HepG2 (cell line): ENCODE results near the gene ASB16. TPM values are rescaled to one million over a fixed set of nuclear protein-coding genes. Genes with fewer than 3 reads are reported as not detected.

Experiments
- ATF1 ChIP-seq: IDR thresholded peaks from 2 replicates; pipeline ENCODE4 v1.6.1; 2016; ENCODE audit warnings: mild to moderate bottlenecking, control low read depth
- ATF2 ChIP-seq: sonication (generic); formaldehyde crosslinking; IDR thresholded peaks from 2 replicates; pipeline ENCODE4 v1.4.0; 2020; ENCODE audit warnings: missing genetic modification reagents
- BRD4 ChIP-seq: sonication (generic); formaldehyde crosslinking; IDR thresholded peaks from 2 replicates; pipeline ENCODE4 v1.4.0; 2020; ENCODE audit warnings: missing genetic modification reagents
- EP300 ChIP-seq, 3 experiments: sonication (generic) in 1 of 3; formaldehyde crosslinking in 1 of 3; IDR thresholded peaks; 2 replicates each; pipeline versions ENCODE4 v1.5.1 to v1.6.1; 2011 to 2020; ENCODE audit warnings: low read depth in 2 of 3, low read length in 2 of 3, borderline replicate concordance in 1 of 3, improper control_type of control experiment in 1 of 3, mild to moderate bottlenecking in 1 of 3, missing genetic modification reagents in 1 of 3, moderate library complexity in 1 of 3
- ERF ChIP-seq: IDR thresholded peaks from 2 replicates; pipeline ENCODE4 v1.6.1; 2018; ENCODE audit warnings: missing biosample characterization, missing genetic modification reagents
- GLI4 ChIP-seq: sonication (generic); formaldehyde crosslinking; IDR thresholded peaks from 2 replicates; pipeline ENCODE4 v1.5.1; 2020; ENCODE audit warnings: missing genetic modification reagents, mild to moderate bottlenecking, moderate library complexity, borderline replicate concordance
- HCFC1 ChIP-seq: fragments of 150-350 bp; IDR thresholded peaks from 2 replicates; pipeline ENCODE4 v1.6.1; 2014; ENCODE audit warnings: low read depth, low read length
- KLF6 ChIP-seq: IDR thresholded peaks from 2 replicates; pipeline ENCODE4 v1.8.0; 2016; ENCODE audit warnings: missing biosample characterization, missing genetic modification reagents
- MIER2 ChIP-seq: IDR thresholded peaks from 2 replicates; pipeline ENCODE4 v1.6.1; 2016; ENCODE audit warnings: missing biosample characterization, missing genetic modification reagents
- NR2C2 ChIP-seq: sonication (generic); formaldehyde crosslinking; IDR thresholded peaks from 2 replicates; pipeline ENCODE4 v1.4.0; 2020; ENCODE audit warnings: missing genetic modification reagents, mild to moderate bottlenecking, moderate library complexity, borderline replicate concordance
- RNF219 ChIP-seq: sonication (generic); formaldehyde crosslinking; IDR thresholded peaks from 2 replicates; pipeline ENCODE4 v1.5.0; 2020; ENCODE audit warnings: mild to moderate bottlenecking, missing genetic modification reagents
- SIX1 ChIP-seq: sonication (generic); formaldehyde crosslinking; IDR thresholded peaks from 2 replicates; pipeline ENCODE4 v1.4.0; 2020; ENCODE audit warnings: missing genetic modification reagents, borderline replicate concordance
- SMARCC2 ChIP-seq: fragments of 450-650 bp; IDR thresholded peaks from 2 replicates; pipeline ENCODE4 v1.6.1; 2017; ENCODE audit warnings: antibody characterized with exemption, mild to moderate bottlenecking
- SRY ChIP-seq: sonication (generic); formaldehyde crosslinking; IDR thresholded peaks from 2 replicates; pipeline ENCODE4 v1.8.0; 2022; ENCODE audit warnings: mild to moderate bottlenecking, missing genetic modification reagents
- TBX3 ChIP-seq: fragments of 450-650 bp; IDR thresholded peaks from 2 replicates; pipeline ENCODE4 v1.6.1; 2017; ENCODE audit warnings: antibody characterized with exemption, mild to moderate bottlenecking, inconsistent platforms, borderline replicate concordance
- ZBTB26 ChIP-seq: IDR thresholded peaks from 2 replicates; pipeline ENCODE4 v1.6.1; 2016; ENCODE audit warnings: missing compliant biosample characterization, missing genetic modification reagents, borderline replicate concordance
- ZEB1 ChIP-seq: IDR thresholded peaks from 2 replicates; pipeline ENCODE4 v1.6.1; 2012; ENCODE audit warnings: mild to moderate bottlenecking, low read depth, inconsistent platforms; ENCODE audit not compliant: insufficient replicate concordance
- ZNF12 ChIP-seq: sonication (generic); formaldehyde crosslinking; IDR thresholded peaks from 2 replicates; pipeline ENCODE4 v1.5.0; 2020; ENCODE audit warnings: missing genetic modification reagents
- ZNF761 ChIP-seq: sonication (generic); formaldehyde crosslinking; conservative IDR thresholded peaks from 2 replicates; pipeline ENCODE4 v1.4.0; 2020; ENCODE audit warnings: mild to moderate bottlenecking, missing genetic modification reagents
- ZNF878 ChIP-seq: sonication (generic); formaldehyde crosslinking; IDR thresholded peaks from 2 replicates; pipeline ENCODE4 v1.8.1; 2023; ENCODE audit warnings: mild to moderate bottlenecking, missing genetic modification reagents, moderate library complexity
- polyA plus RNA-seq, 8 experiments: library from polyadenylated mRNA; depleted of rRNA in 3 of 8; stranded (reverse) in 7 of 8; unstranded in 1 of 8; fragments of >200 nt; fragmentation: Illumina TruSeq in 4 of 8; extraction: Trizol in 4 of 8; gene quantifications; 2 replicates each; pipeline versions ENCODE4 v1.2.1 to v1.2.3, GENCODE V29; 2011 to 2016; ENCODE audit warnings: low read depth in 4 of 8, missing spikeins in 1 of 8, mixed read lengths in 1 of 8; ENCODE audit not compliant: insufficient read depth in 1 of 8
- total RNA-seq, 5 experiments: library from RNA; depleted of rRNA; stranded (reverse); fragments of >200 nt; fragmentation: Illumina TruSeq; extraction: Trizol; gene quantifications; 2 replicates each; pipeline ENCODE4 v1.2.3, GENCODE V29; 2016; ENCODE audit warnings: low read depth in 1 of 5
- TF ChIP-seq, protein P1 (sequence below): sonication (generic); formaldehyde crosslinking; IDR thresholded peaks from 2 replicates; pipeline ENCODE4 v1.4.0; 2020; ENCODE audit warnings: low read depth, mild to moderate bottlenecking, missing genetic modification reagents
- TF ChIP-seq, protein P2 (sequence below): sonication (generic); formaldehyde crosslinking; IDR thresholded peaks from 2 replicates; pipeline ENCODE4 v1.4.0; 2020; ENCODE audit warnings: missing genetic modification reagents, mild to moderate bottlenecking, borderline replicate concordance

Gene ASB16
- total and polyA plus RNA-seq, 2 of the 13 experiments (the other 11 are each of a cell fraction or from before 2014, with no cell fraction given) = 0.07 TPM; not detected in 1

DNA sequence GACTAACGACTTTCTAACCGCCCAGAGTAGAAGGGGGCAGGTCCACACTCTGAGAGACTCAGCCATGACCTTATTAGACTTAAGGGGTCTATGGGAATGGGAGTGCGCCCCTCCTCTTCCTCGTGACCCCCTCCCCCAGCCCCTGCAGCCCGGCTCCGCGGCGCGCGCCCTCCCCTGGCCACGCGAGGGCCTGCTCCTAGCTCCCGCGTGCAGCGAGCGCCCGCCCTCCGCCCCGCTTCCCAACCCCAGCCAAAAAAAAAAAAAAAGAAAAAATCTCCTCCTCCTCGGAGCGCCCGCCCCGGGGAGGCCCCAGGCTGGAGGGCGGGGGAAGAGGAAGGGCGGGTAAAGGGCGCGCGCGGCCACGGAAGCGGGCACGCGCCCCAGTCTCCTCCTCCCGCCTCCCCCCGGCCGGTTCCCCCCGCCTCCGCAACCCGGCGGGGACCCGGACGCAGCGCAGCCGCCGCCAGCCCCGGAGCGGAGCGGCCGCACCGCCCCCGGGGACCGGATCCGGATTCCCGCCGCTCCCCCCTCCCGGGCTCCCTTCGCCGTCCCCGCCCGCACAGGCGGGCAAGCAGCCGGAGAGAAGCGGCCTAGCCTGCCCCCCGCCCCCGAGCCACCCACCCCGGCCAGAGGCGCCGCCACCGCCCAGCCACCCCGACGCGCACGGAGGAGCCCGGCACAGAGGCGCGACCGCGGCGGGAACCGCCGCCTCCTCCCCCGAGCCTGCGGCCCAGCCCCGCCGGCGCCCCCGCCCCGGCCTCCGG lies 48.0 kb downstream of the ASB16 start (continued):
- TF ChIP-seq, protein P1, sequence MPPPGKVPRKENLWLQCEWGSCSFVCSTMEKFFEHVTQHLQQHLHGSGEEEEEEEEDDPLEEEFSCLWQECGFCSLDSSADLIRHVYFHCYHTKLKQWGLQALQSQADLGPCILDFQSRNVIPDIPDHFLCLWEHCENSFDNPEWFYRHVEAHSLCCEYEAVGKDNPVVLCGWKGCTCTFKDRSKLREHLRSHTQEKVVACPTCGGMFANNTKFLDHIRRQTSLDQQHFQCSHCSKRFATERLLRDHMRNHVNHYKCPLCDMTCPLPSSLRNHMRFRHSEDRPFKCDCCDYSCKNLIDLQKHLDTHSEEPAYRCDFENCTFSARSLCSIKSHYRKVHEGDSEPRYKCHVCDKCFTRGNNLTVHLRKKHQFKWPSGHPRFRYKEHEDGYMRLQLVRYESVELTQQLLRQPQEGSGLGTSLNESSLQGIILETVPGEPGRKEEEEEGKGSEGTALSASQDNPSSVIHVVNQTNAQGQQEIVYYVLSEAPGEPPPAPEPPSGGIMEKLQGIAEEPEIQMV = 0 out of 2 replicates have a peak, but pooled peaks have one; percentile 21
- TF ChIP-seq, protein P2, sequence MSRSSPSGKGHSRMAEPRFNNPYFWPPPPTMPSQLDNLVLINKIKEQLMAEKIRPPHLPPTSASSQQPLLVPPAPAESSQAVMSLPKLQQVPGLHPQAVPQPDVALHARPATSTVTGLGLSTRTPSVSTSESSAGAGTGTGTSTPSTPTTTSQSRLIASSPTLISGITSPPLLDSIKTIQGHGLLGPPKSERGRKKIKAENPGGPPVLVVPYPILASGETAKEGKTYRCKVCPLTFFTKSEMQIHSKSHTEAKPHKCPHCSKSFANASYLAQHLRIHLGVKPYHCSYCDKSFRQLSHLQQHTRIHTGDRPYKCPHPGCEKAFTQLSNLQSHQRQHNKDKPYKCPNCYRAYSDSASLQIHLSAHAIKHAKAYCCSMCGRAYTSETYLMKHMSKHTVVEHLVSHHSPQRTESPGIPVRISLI (CRISPR knock-in tag) = peak; percentile 98
- TF ChIP-seq ZEB1 = no peak
- TF ChIP-seq SIX1 = no peak
- no peak; the same call in 1 of the 2 replicates for TF ChIP-seq NR2C2 (CRISPR knock-in tag)
- TF ChIP-seq ZBTB26 = 0 out of 2 replicates have a peak, but pooled peaks have one; percentile 2
- TF ChIP-seq SMARCC2 = no peak
- no peak for TF ChIP-seq MIER2 (CRISPR knock-in tag)
- TF ChIP-seq RNF219 (CRISPR knock-in tag) = no peak; the same call in 1 of the 2 replicates
- TF ChIP-seq KLF6 (CRISPR knock-in tag) = no peak
- TF ChIP-seq HCFC1 = no peak
- no peak; a peak in 1 of 4 replicates for TF ChIP-seq EP300 (IDR thresholded peaks at IDR 0.05; ENCODE audit: low read depth in 2 of 2, low read length in 2 of 2)
- no peak for TF ChIP-seq EP300 (CRISPR knock-in tag; IDR thresholded peaks at IDR 0.05; ENCODE audit: borderline replicate concordance)
- TF ChIP-seq BRD4 = no peak
- no peak for TF ChIP-seq TBX3
- no peak for TF ChIP-seq ZNF12 (CRISPR knock-in tag)
- TF ChIP-seq ZNF761 (CRISPR knock-in tag) = 0 out of 2 replicates have a peak, but pooled peaks have one; percentile 20
- no peak for TF ChIP-seq ATF1 (CRISPR knock-in tag)
- 0 out of 2 replicates have a peak, but pooled peaks have one; percentile 22 for TF ChIP-seq ATF2 (CRISPR knock-in tag)
- peak; percentile 79 for TF ChIP-seq ERF (CRISPR knock-in tag)
- TF ChIP-seq GLI4 (CRISPR knock-in tag) = no peak
- TF ChIP-seq SRY (CRISPR knock-in tag) = no peak
- TF ChIP-seq ZNF878 (CRISPR knock-in tag) = no peak
